Measurements from ENCODE around the gene FAM200C. TPM values are rescaled to one million over a fixed set of nuclear protein-coding genes. Genes with fewer than 3 reads are reported as not detected.

FAM200C gene
- total RNA-seq, 2 experiments from 2014 or later = 0.16 TPM; not detected in 1

DNA sequence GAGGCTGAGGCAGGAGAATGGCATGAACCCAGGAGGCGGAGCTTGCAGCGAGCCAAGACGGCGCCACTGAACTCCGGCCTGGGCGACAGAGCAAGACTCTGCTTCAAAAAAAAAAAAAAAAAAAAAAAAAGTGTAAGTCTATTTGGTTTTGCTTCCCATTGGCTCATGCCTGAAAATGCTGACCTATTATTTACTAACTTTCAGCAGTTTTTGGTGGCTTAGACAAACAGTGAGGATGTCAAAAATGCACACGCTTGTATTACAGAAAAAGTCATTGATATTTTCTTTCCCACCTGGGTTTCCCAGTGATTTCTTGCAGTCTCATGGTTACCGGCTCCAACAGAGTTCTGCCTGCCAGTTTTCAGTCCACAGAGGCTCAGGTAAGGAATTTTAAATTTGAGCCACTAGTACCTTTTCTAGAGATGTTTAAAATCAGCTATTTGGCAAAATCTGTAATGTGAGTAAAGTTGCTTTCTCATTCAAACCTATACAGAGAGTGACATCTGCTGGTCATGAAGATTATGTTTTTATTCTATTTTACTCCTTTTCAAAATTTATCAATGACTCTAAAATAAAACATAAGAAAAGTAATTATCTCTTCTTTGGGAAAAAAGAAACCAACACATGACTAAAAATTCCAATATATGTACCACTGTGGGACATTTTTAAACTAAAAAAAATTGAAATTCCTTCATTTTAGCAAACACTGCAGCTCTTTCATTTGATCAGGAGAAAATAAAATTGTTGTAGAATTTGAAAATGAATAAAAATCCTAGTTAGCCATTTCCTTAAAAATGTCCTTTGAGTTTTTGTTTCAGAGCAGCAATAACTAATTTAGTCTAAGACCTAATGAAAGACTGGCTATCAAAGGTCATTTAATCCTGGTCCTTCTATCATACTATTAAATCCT lies 8.8 kb downstream of the FAM200C start:
- Mint-ChIP-seq H3K27ac (no peak overlapping the region), H3K4me3 (no peak overlapping the region), H3K36me3 (ENCODE audit: low read depth) (peaks cover 4% of the 10 kb centered on the region), H3K27me3 (no peaks in the 10 kb centered on the region), H3K4me1 (ENCODE audit: low read depth) (no peaks in the 10 kb centered on the region), H3K9me3 (peaks cover 7% of the 10 kb centered on the region)
- TF ChIP-seq, protein P1, sequence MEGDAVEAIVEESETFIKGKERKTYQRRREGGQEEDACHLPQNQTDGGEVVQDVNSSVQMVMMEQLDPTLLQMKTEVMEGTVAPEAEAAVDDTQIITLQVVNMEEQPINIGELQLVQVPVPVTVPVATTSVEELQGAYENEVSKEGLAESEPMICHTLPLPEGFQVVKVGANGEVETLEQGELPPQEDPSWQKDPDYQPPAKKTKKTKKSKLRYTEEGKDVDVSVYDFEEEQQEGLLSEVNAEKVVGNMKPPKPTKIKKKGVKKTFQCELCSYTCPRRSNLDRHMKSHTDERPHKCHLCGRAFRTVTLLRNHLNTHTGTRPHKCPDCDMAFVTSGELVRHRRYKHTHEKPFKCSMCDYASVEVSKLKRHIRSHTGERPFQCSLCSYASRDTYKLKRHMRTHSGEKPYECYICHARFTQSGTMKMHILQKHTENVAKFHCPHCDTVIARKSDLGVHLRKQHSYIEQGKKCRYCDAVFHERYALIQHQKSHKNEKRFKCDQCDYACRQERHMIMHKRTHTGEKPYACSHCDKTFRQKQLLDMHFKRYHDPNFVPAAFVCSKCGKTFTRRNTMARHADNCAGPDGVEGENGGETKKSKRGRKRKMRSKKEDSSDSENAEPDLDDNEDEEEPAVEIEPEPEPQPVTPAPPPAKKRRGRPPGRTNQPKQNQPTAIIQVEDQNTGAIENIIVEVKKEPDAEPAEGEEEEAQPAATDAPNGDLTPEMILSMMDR (IDR thresholded peaks at IDR 0.05) = peak; percentile 64
- H3K4me3 ChIP-seq (ENCODE audit: low read length) = no peak overlapping the region
- no peaks in the 10 kb centered on the region for H3K27me3 ChIP-seq (ENCODE audit: control insufficient read depth in 1 of 2, insufficient read depth in 2 of 2, low read length in 2 of 2)
- DNase-seq = peak in 3 of 14 experiments; percentile 18 to 43 (median 23)
- intact Hi-C loops (cut with DNase I, micrococcal nuclease) = loop anchor here (1.0 to 5.0 kb wide), 2 partner anchors 369 kb away; no protein-coding TSS in a partner anchor
- no peaks in the 10 kb centered on the region for H3K4me1 ChIP-seq (ENCODE audit: insufficient read depth, low read length)
- ChIA-PET POLR2A (interaction anchor here (1.0 kb wide), 1 partner anchor 11 kb away, joined by 3 read pairs; no protein-coding TSS in a partner anchor), CTCF (interaction anchor here (0.6 to 1.0 kb wide), 6 partner anchors 10 to 371 kb away, joined by 3 to 5 read pairs (median 3); no protein-coding TSS in a partner anchor)
- no peak overlapping the region for H3K27ac ChIP-seq (ENCODE audit: low read depth in 1 of 2, low read length in 2 of 2)
- H3K9me3 ChIP-seq (ENCODE audit: control insufficient read depth in 1 of 2, insufficient read depth in 1 of 2, low read length in 2 of 2) = peaks cover 5 to 7% of the 10 kb centered on the region in 2 experiments
- ATAC-seq (ENCODE audit: poor library complexity) = no peak
- H3K36me3 ChIP-seq (ENCODE audit: insufficient read depth, low read length) = no peaks in the 10 kb centered on the region

- ChIA-PET POLR2A (no interaction called here), CTCF (no interaction called here)
- no peak overlapping the region for H3K4me3 ChIP-seq (ENCODE audit: low read length)
- no peak for ATAC-seq (ENCODE audit: poor library complexity)
- H3K4me1 ChIP-seq (ENCODE audit: insufficient read depth, low read length) = no peaks in the 10 kb centered on the region
- DNase-seq = no peak
- H3K27me3 ChIP-seq (ENCODE audit: control insufficient read depth in 1 of 2, insufficient read depth in 2 of 2, low read length in 2 of 2) = no peaks in the 10 kb centered on the region
- no peaks in the 10 kb centered on the region for H3K36me3 ChIP-seq (ENCODE audit: insufficient read depth, low read length)
- Mint-ChIP-seq H3K4me3 (no peak overlapping the region), H3K9me3 (peaks cover 9% of the 10 kb centered on the region), H3K27me3 (no peaks in the 10 kb centered on the region), H3K36me3 (ENCODE audit: low read depth) (peaks cover 4% of the 10 kb centered on the region), H3K27ac (no peak overlapping the region), H3K4me1 (ENCODE audit: low read depth) (no peaks in the 10 kb centered on the region)
- intact Hi-C loops (cut with DNase I, micrococcal nuclease) = no loop called here
- H3K27ac ChIP-seq (ENCODE audit: low read depth in 1 of 2, low read length in 2 of 2) = no peak overlapping the region
- TF ChIP-seq, protein P1 (IDR thresholded peaks at IDR 0.05) = no peak
- peaks cover 5 to 7% of the 10 kb centered on the region in 2 experiments for H3K9me3 ChIP-seq (ENCODE audit: control insufficient read depth in 1 of 2, insufficient read depth in 1 of 2, low read length in 2 of 2)
Measured at GRCh38 chr5:160387445-160387844, 12.4 kb downstream of the FAM200C start.

DNA sequence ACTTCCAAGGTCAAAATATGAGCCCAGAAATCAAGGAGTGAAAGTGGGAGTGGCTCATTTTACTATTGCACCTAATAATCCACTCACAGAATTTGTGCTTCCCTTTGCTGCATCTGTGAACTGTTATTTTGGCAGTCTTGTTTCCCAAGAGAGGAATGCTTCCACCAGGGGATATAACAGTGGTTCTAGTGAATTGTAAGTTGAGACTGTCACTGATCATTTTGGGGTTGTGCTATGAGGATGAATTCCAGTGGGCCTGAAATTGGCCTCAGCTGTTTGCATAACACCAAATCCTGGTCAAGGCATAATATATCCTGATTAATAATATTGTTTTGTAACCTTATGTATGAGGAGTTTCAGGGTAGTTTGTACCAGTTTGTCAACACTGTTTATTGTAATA lies 14.4 kb downstream of the FAM200C start:
- ChIA-PET POLR2A (interaction anchor here (1.6 kb wide), 1 partner anchor 33 kb away, joined by 3 read pairs; no protein-coding TSS in a partner anchor), CTCF (no interaction called here)
- Mint-ChIP-seq H3K36me3 (ENCODE audit: low read depth) (peaks cover 4% of the 10 kb centered on the region), H3K27ac (no peak overlapping the region), H3K4me3 (no peak overlapping the region), H3K9me3 (peaks cover 9% of the 10 kb centered on the region), H3K27me3 (no peaks in the 10 kb centered on the region), H3K4me1 (ENCODE audit: low read depth) (no peaks in the 10 kb centered on the region)
- Histone ChIP-seq H3K4me1 (ENCODE audit: insufficient read depth, low read length) (no peaks in the 10 kb centered on the region), H3K9me3 (ENCODE audit: control insufficient read depth in 1 of 2, insufficient read depth in 1 of 2, low read length in 2 of 2) (peaks cover 5 to 7% of the 10 kb centered on the region in 2 experiments), H3K27ac (ENCODE audit: low read depth in 1 of 2, low read length in 2 of 2) (no peak overlapping the region), H3K36me3 (ENCODE audit: insufficient read depth, low read length) (no peaks in the 10 kb centered on the region), H3K27me3 (ENCODE audit: control insufficient read depth in 1 of 2, insufficient read depth in 2 of 2, low read length in 2 of 2) (peaks cover 0 to 3% of the 10 kb centered on the region in 2 experiments), H3K4me3 (ENCODE audit: low read length) (no peak overlapping the region)
- no peak for DNase-seq
- TF ChIP-seq, protein P1 (IDR thresholded peaks at IDR 0.05) = no peak
- intact Hi-C loops (cut with DNase I, micrococcal nuclease) = no loop called here
- no peak for ATAC-seq (ENCODE audit: poor library complexity)
